HCEC 1CT (cell line): ENCODE measurements around the gene SAMD14.
"Not testable (repeated sequence)": the region's sequence is repeated elsewhere in the genome, so short reads cannot be mapped to it uniquely, and the experiment has no call there.

Experiments
- DNase-seq: peaks from one replicate; pipeline ENCODE4 v3.0.0-alpha.2; 2017

The SAMD14 gene

GRCh38 chr17:50070908-50071680 lies 58.9 kb downstream of the SAMD14 start:
- no peak for DNase-seq

DNA sequence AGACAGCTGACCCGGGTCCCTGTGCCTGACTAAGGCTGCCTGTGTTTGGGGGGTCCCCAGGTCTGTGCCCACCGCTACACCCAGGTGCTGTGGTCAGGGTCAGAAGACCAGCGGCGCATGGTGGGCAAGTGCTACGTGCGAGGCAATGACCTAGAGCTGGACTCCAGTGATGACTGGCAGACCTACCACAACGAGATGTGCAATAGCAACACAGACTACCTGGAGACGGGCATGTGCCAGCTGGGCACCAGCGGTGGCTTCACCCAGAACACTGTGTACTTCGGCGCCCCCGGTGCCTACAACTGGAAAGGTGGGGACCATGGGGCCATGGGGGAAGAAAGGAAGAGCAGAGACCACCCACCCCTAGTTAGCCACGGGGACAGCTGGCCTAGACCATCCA lies 62.0 kb downstream of the SAMD14 start:
- DNase-seq: no peak

- DNase-seq: no peak
Observed at GRCh38 chr17:50066995-50067394, 63.0 kb downstream of the SAMD14 start.

DNA sequence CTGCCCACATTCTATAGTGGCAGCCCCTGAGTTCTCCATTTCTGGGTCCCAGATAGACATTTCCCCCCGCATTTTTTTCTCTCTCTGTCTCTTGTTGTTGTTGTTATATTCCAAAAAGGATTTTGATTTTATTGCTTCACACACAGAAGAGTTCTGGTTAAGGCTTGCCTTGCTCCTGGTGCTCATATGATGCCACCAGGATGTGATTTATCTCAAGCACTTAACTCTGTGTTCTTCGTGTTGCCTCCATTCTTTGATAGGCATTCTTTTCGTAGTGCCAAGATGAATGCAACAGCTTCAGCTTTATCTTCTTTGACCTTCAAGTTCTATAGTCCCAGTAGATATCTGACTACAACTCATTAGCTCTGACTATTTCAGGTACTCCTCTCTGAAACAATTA lies 64.9 kb downstream of the SAMD14 start:
- DNase-seq: no peak

DNA sequence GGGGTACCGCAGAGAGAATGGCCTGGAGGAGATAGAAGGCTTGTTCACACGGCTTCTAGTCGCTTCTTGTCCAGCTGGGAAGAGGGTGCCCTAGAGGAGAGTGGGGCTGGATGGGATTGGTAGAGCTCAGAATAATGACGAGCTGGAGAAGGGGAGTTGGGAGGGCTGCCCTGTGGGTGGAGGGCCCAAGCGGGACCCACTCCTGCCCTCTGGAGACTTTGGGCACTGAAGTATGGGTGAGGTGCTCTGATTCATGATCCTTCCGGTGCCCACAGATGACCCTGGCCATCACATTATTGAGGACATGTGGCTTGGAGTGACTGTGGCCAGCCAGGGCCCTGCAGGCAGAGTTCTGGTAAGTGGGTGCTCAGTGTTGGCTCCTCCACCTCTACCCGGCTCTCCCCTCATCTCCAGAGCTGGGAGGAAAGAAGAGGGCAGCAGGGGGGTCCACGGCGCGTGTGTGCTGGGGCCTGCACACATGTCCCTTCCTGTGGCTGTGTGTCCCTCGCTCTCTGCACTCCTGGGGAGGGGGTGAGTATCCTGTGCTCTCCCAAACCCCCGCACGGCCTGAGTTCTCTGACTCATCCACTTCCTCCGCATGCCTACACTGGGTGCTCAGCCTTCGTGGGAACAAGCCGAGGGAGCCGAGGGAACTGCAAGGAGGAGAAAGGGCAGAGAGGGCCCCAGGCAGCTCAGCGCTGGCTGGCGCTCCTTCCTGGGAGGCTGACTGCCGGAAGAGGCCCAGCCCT lies 65.5 kb downstream of the SAMD14 start:
- DNase-seq: peak; percentile 99

- peak; percentile 49 for DNase-seq
Observed at GRCh38 chr17:50063561-50064252, 66.3 kb downstream of the SAMD14 start.

DNA sequence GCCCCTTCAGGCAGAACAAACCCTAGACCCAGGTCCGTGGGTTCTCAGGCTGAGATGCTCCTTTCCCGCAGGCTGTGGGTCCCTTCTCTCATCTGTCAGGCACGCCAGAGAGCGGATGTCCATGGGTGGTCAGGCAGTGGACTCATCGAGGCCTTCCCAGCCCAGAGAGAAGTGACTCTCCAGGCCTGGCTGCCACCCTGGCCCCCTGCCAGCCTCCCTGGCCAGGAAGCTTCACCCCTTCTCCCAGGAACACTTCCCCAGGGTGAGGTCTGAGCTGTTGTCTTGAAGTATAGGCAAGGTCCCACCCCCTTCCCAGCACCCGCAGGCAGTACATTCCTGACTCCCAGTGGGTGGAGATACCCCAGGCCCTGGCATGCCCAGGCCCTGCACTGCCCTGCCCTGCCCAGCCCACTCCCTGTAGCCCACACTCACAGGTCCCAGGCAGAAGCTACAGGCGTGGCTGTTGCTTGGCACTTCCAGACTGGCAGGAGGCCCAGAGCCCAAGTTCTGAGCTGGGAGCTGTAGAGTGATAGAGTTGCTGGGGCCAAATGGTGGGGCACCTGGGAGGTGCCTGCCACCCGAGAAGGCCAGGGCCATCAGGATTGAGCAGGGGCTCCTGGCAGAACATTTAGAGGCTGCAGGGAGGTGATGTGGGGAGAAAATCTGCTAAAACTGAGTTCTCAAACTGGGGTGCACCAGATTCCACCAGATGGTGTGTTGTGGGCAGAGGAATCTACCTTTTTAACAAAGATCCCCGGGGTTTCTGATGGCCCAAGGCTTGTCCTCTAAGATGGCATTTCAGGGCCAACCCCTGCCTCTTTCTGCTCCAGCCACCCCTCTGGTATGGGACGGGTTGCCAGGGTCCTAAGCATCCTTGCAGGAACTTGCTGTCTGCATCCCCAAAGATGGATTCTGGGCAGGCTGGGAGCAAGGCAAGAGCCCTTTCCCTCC lies 67.4 kb downstream of the SAMD14 start:
- DNase-seq: peak; percentile 84

- not testable (repeated sequence) for DNase-seq
Observed at GRCh38 chr17:50061713-50062045, 68.3 kb downstream of the SAMD14 start.

DNA sequence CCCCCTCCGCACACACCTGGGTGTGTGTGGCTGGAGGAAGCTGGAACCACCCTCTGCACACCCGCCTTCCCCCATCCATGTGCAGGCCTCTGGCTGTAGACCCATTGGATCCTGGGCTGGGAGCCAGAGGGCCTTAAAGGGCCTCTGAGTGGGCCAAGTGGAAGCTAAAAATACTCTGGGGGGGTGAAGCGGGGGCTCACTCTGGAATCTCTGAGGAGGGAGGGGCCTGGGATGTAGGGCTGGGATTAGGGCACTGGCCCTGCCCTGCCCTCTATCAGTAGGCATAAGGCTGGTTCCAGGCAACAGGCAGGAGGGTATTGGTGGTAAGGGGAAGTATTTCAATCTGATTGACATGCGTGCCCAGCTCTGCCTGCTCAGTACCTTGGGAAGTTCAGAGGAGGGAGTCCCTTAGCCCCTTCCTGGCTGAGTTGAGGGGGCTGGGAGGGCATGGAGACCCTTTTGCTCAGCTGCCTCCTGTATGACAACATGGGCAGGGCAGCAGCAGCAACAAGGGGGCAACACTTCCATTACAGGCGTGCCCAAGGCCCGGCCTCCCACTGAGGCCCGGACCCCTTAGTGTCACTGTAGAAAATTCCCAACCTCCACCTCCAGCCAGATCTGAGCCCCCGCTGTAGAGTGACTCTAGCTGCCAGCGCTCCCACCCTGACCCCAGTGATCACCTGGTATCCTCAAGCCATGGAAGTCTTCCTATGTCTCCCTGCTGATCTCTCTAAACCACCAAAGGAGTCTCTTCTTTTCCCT lies 68.8 kb downstream of the SAMD14 start:
- peak; percentile 76 for DNase-seq
